Endothelial cell of umbilical vein (primary cell): ENCODE data around the gene NUCKS1.

Experiments used
- EZH2 ChIP-seq: IDR thresholded peaks from 2 replicates; pipeline ENCODE4 v1.6.1; 2012; ENCODE audit warnings: borderline replicate concordance, low read depth, mild to moderate bottlenecking, moderate library complexity, low read length, inconsistent platforms; ENCODE audit not compliant: severe bottlenecking
- POLR2A ChIP-seq: IDR thresholded peaks from 2 replicates; pipeline ENCODE4 v1.6.1; 2012; ENCODE audit warnings: low read depth, mild to moderate bottlenecking, control low read depth, low read length
- POLR2AphosphoS5 ChIP-seq: IDR thresholded peaks from 2 replicates; pipeline ENCODE4 v1.6.1; 2012; ENCODE audit warnings: low read depth, mild to moderate bottlenecking, control low read depth, low read length, moderate library complexity; ENCODE audit not compliant: insufficient read depth
- TF ChIP-seq, protein P1 (sequence below), 2 donors: IDR thresholded peaks; 1 replicate in 1 of 2; 2 replicates in 1 of 2; pipeline ENCODE4 v1.5.1; 2011; ENCODE audit warnings: low read length in 2 of 2, mild to moderate bottlenecking in 2 of 2, moderate library complexity in 2 of 2, control low read depth in 1 of 2, inconsistent platforms in 1 of 2, low read depth in 1 of 2; ENCODE audit not compliant: insufficient read depth in 1 of 2; ENCODE audit errors: extremely low read depth in 1 of 2

DNA sequence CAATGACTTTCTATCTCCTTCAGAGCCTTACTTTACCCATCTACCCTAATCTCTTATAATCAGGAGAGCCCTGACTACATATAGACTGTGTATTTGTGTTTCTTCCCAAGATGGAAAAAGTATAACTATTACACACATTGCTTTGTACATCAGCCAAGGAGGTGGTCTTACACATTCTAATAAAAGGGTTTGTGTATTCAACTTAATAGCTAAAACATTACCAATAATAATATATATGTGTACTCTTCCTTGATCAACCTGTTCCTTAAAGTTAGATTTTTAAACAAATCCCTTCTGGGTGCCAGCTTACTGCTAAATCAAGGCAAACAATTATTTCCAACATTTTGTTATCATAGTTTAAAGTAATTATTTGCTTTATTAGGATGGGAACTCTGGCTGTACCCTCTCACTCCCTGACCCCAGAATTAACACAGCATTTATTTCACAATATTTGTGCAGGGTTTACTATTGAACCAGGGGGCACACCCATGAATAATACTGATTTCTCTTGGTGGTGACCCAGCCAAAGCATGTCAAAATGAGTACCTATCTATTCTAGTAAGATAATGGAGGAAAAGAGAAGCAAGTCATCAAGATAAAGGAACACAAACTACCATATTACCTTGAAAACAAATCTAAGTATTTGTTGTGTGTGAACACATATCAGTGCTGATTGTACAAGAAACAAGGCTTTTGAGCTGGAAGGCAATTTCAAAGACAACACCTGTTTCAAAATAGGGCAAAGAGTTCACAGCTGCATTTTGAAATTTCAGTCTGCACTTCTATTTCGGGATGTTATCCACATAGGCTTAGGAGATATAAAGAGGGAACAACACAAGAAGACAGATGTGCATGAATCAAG, 39.5 kb downstream of the NUCKS1 start:
- TF ChIP-seq, protein P1, sequence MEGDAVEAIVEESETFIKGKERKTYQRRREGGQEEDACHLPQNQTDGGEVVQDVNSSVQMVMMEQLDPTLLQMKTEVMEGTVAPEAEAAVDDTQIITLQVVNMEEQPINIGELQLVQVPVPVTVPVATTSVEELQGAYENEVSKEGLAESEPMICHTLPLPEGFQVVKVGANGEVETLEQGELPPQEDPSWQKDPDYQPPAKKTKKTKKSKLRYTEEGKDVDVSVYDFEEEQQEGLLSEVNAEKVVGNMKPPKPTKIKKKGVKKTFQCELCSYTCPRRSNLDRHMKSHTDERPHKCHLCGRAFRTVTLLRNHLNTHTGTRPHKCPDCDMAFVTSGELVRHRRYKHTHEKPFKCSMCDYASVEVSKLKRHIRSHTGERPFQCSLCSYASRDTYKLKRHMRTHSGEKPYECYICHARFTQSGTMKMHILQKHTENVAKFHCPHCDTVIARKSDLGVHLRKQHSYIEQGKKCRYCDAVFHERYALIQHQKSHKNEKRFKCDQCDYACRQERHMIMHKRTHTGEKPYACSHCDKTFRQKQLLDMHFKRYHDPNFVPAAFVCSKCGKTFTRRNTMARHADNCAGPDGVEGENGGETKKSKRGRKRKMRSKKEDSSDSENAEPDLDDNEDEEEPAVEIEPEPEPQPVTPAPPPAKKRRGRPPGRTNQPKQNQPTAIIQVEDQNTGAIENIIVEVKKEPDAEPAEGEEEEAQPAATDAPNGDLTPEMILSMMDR (IDR thresholded peaks at IDR 0.05; ENCODE audit: extremely low read depth in 1 of 2, insufficient read depth in 1 of 2, low read depth in 1 of 2, low read length in 2 of 2) = no peak
- TF ChIP-seq POLR2A (no peak), POLR2AphosphoS5 (no peak), EZH2 (no peak)
